ENCODE measurements around the gene TMEM212. TPM values are rescaled to one million over a fixed set of nuclear protein-coding genes. Genes with fewer than 3 reads are reported as not detected.

The TMEM212 gene
- total RNA-seq, 1 experiment from 2014 or later, result not detected

- H2AFZ ChIP-seq (ENCODE audit: low read length), result no peak overlapping the region
- no peaks in the 10 kb centered on the region for H3K79me1 ChIP-seq (ENCODE audit: insufficient read depth, low read depth, low read length, poor library complexity, severe bottlenecking)
- no peak overlapping the region for H3K9ac ChIP-seq (ENCODE audit: extremely low read depth, insufficient read length, low read length)
- H2BK20ac ChIP-seq (ENCODE audit: low read depth, low read length, poor library complexity, severe bottlenecking), result no peak overlapping the region
- no peak for DNase-seq
- H3T11ph ChIP-seq (ENCODE audit: low read length), result no peak overlapping the region
- H3K4ac ChIP-seq (ENCODE audit: low read depth, low read length), result no peak overlapping the region
- H4K5ac ChIP-seq (ENCODE audit: insufficient read length, low read depth, low read length), result no peak overlapping the region
- no peak overlapping the region for H3K23ac ChIP-seq (ENCODE audit: insufficient read length, low read depth, low read length)
- H2BK15ac ChIP-seq (ENCODE audit: low read depth, low read length), result no peak overlapping the region
- H4K91ac ChIP-seq (ENCODE audit: insufficient read length, low read depth, low read length), result no peak overlapping the region
- H4K8ac ChIP-seq (replicated peaks; ENCODE audit: insufficient read length, low read depth, low read length), result no peak overlapping the region
- no peaks in the 10 kb centered on the region for H4K20me1 ChIP-seq (ENCODE audit: control insufficient read depth, insufficient read depth, insufficient read length)
- no peak overlapping the region for H2BK12ac ChIP-seq (ENCODE audit: insufficient read length, low read depth, low read length)
- H3K4me2 ChIP-seq (ENCODE audit: insufficient read depth, insufficient read length, low read length), result no peak overlapping the region
- Mint-ChIP-seq H3K27ac (no peak overlapping the region), H3K9me3 (no peaks in the 10 kb centered on the region), H3K4me3 (no peak overlapping the region), H3K36me3 (ENCODE audit: insufficient read depth in 1 of 3, low read depth in 3 of 3) (no peaks in the 10 kb centered on the region), H3K27me3 (ENCODE audit: low read depth) (peaks cover 2% of the 10 kb centered on the region; the same call in 1 of the 2 replicates), H3K4me1 (peaks cover 8 to 9% of the 10 kb centered on the region in 2 experiments)
- no peak overlapping the region for H3K27ac ChIP-seq (ENCODE audit: insufficient read length, low read depth, low read length)
- no peak overlapping the region for H3K18ac ChIP-seq (ENCODE audit: insufficient read length, low read depth, low read length)
- H2AK5ac ChIP-seq (ENCODE audit: insufficient read length, low read length), result no peak overlapping the region
- TF ChIP-seq CTCF (conservative IDR thresholded peaks at IDR 0.05), result no peak
- no peak overlapping the region for H3K14ac ChIP-seq (ENCODE audit: insufficient read depth, low read length)
- no peaks in the 10 kb centered on the region for H3K9me3 ChIP-seq (ENCODE audit: control insufficient read depth, low read depth, low read length)
- no peak overlapping the region for H2BK5ac ChIP-seq (ENCODE audit: insufficient read length, low read length)
- no peak overlapping the region for H3K56ac ChIP-seq (ENCODE audit: insufficient read length, low read depth, low read length)
- no peaks in the 10 kb centered on the region for H3K27me3 ChIP-seq (ENCODE audit: insufficient read depth, low read length)
- H3K23me2 ChIP-seq (ENCODE audit: insufficient read length, low read depth, low read length, poor library complexity, severe bottlenecking), result no peaks in the 10 kb centered on the region
- no peak overlapping the region for H2BK120ac ChIP-seq (ENCODE audit: low read depth, low read length, poor library complexity, severe bottlenecking)
- peaks cover 7% of the 10 kb centered on the region; the same call in 1 of the 2 replicates for H3K4me1 ChIP-seq (ENCODE audit: insufficient read depth, low read length)
- no CpG with 5 or more reads among the region's 4 CpGs for WGBS (ENCODE audit: extremely low coverage, insufficient read length, low lambda C conversion rate)
- H3K79me2 ChIP-seq (ENCODE audit: insufficient read depth, low read length), result no peaks in the 10 kb centered on the region
Measured at GRCh38 chr3:171801738-171802589, 41.2 kb upstream of the TMEM212 start.

Measured in H9 (cell line).